GM18508 (cell line): Measurements from ENCODE around the gene EFNB3.

Experiments used
- ATAC-seq: cut with Tn5 transposase; IDR thresholded peaks from one replicate; pipeline ENCODE4 v1.9.1; 2021; ENCODE audit warnings: moderate number of reproducible peaks; ENCODE audit not compliant: insufficient read depth, unreplicated experiment

EFNB3 gene

GRCh38 chr17:7716901-7717755 is 12.1 kb downstream of the EFNB3 start, which contains the start of gene DNAH2:
Gene DNAH2, plus strand, starts transcription at chr17:7717744. Its CDS starts 1,991 bp downstream, at chr17:7719735.
- ATAC-seq: no peak

- ATAC-seq: no peak
Measured at GRCh38 chr17:7717756-7718350, 12.9 kb downstream of the EFNB3 start.

- ATAC-seq: no peak
Measured at GRCh38 chr17:7719661-7720060, 14.7 kb downstream of the EFNB3 start.

GRCh38 chr17:7720125-7720524 is 15.1 kb downstream of the EFNB3 start:
- no peak for ATAC-seq

GRCh38 chr17:7721612-7722011 is 16.6 kb downstream of the EFNB3 start:
- ATAC-seq: no peak

GRCh38 chr17:7727886-7728285 is 22.9 kb downstream of the EFNB3 start:
- no peak for ATAC-seq

- ATAC-seq: no peak
Measured at GRCh38 chr17:7729816-7730215, 24.8 kb downstream of the EFNB3 start.

GRCh38 chr17:7732981-7733539 is 28.1 kb downstream of the EFNB3 start:
- ATAC-seq: no peak

GRCh38 chr17:7737601-7738000 is 32.6 kb downstream of the EFNB3 start:
- ATAC-seq: no peak

- no peak for ATAC-seq
Measured at GRCh38 chr17:7739746-7740145, 34.7 kb downstream of the EFNB3 start.

- ATAC-seq: no peak
Measured at GRCh38 chr17:7740481-7741001, 35.5 kb downstream of the EFNB3 start.

- ATAC-seq: no peak
Measured at GRCh38 chr17:7742729-7743128, 37.7 kb downstream of the EFNB3 start.

GRCh38 chr17:7744416-7744815 is 39.4 kb downstream of the EFNB3 start:
- ATAC-seq: no peak

- no peak for ATAC-seq
Measured at GRCh38 chr17:7745748-7746470, 40.9 kb downstream of the EFNB3 start.

GRCh38 chr17:7747635-7748071 is 42.7 kb downstream of the EFNB3 start:
- ATAC-seq: no peak

- no peak for ATAC-seq
Measured at GRCh38 chr17:7748076-7748775, 43.2 kb downstream of the EFNB3 start.

- ATAC-seq: no peak
Measured at GRCh38 chr17:7750321-7750821, 45.4 kb downstream of the EFNB3 start.

GRCh38 chr17:7754656-7755055 is 49.7 kb downstream of the EFNB3 start:
- no peak for ATAC-seq

- ATAC-seq: no peak
Measured at GRCh38 chr17:7755095-7755890, 50.3 kb downstream of the EFNB3 start.
